Choroid plexus epithelial cell (primary cell): ENCODE data around the gene LCP2.

Experiments
- DNase-seq: peaks from one replicate; pipeline ENCODE4 v3.0.0-alpha.2; 2010; ENCODE audit warnings: low read depth
- H3K4me3 ChIP-seq: 2 replicates; pipeline ENCODE4 v1.5.1; 2011; ENCODE audit warnings: low read depth, mild to moderate bottlenecking, control low read depth, low read length, moderate library complexity
- CTCF ChIP-seq: conservative IDR thresholded peaks from 2 replicates; pipeline ENCODE4 v1.5.1; 2011; ENCODE audit warnings: low read depth, mild to moderate bottlenecking, control low read depth, inconsistent platforms, low read length, moderate library complexity

Gene LCP2

DNA sequence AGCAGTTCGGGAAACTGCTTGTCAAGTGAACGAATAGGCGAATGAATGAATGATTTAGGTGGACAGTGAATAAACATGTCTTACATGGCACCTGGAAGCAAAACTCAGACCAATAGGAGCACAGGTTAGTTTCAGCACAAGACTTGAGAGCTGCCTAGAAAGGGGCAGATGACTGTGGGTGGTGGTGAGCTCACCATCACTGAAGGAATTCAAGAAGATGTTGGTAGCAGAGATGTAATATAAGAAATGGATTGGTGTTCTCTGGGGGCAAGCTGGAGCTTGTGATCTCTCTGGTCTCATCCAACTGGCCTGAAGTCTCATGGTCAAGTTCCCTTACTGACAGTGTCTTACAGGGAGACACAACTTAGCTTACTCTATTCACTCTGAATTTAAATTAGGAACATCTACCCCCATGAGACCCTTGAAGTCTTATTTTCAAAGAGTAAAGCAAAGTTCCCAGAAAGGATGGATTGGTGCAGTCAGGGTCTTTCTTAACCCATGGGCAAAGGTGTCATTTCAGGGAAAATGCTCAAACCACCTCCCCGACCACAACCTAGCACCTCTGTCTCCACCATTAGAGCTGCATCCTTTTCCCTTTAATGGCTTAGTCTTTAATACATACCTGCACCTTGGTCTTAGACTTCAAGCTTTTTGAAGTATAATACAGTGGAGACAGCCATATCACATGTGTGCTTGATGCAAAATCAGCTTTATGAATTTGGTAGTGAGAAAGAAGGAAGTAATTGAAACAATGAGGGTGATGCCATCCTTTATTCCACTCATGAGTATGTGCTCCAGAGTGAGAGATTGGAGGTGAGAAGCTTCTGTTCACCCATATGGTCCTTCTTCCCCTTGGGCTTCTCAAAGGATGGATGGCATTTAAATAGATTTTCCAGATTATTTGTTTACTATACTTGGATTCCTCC, 5.1 kb downstream of the LCP2 start:
- H3K4me3 ChIP-seq, result no peak overlapping the region
- TF ChIP-seq CTCF, result no peak
- DNase-seq, result no peak

- TF ChIP-seq CTCF, result no peak
- DNase-seq, result no peak
- H3K4me3 ChIP-seq, result no peak overlapping the region
Measured at GRCh38 chr5:170290498-170290897, 7.1 kb downstream of the LCP2 start.

DNA sequence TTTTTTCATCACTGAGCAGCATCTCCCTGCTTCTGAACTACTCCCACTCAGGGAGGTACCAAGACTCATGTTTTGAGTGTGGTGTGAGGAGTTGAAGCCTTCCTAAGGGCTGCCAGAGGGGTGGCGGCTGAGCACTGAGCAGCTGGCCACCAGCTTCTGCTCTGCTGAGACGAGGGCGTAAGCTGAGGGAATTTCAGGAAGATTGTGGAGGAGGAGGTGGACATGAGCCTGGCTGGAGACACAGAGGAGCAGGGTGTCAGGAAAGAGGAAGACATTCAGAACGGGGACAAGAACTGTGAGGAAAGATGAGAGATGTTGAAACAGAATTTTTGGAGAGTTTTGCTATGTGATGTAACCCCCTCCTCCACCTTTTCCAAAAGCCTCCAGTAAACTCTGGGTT, 7.8 kb downstream of the LCP2 start:
- H3K4me3 ChIP-seq, result no peak overlapping the region
- no peak for DNase-seq
- TF ChIP-seq CTCF, result no peak

DNA sequence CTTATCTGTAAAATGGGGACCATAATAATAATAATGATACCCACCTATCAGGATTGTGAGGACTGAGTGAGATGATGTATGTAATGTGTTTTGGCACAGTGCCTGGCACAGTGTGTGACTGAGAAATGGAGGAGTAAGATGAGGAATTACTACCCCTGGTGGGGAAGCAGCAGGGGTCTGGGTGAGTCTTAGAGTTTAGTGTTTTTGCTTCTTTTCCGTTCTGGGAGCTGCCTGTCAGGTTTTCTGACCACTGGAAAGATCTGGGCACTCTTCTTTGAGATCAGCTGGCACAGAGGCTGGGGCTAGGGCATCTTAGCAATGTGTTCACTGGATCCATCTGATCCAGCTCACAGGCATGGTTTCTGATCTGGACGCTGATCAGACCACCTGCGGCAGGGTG, 8.5 kb downstream of the LCP2 start:
- no peak for TF ChIP-seq CTCF
- no peak for DNase-seq
- H3K4me3 ChIP-seq, result no peak overlapping the region

DNA sequence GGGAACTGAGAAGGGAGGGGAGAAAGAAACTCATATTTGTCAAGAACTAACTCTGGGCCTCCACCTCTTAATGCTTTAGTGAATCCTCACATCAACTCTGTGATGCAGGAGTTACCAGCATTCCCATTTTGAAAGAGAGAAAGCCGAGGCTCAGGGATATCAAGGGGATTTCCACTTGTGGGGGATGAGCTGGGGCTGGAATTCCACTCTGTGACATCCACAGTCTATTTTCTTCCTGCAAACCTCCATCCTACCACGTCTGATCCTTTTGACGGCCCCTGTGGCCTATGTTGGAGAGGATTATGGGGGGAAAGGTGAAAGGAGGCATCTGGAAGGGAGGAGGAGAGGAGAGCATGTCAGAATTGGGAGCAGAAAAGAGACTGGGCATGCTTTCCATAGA, 9.0 kb downstream of the LCP2 start:
- H3K4me3 ChIP-seq, result no peak overlapping the region
- no peak for TF ChIP-seq CTCF
- no peak for DNase-seq

DNA sequence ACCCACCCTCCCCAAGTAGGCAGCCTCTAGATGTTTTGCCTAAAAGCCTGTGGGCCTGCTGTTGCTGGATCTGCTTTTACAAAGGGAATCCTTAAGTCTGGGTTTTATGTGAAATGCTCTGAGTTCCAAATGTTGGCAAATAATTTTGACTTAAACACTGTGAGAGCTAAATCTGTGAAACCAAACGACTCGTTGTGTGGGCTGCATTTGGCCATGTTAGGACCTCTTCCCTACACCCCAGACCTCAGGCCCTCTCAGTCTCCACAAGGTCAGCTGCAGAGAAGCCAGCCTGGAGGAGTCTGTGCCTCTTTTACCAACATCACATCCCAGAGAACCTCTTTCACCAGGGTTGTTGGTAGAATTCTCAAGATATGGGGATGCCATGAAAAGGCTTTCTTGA, 9.4 kb downstream of the LCP2 start:
- no peak for TF ChIP-seq CTCF
- DNase-seq, result no peak
- no peak overlapping the region for H3K4me3 ChIP-seq

DNA sequence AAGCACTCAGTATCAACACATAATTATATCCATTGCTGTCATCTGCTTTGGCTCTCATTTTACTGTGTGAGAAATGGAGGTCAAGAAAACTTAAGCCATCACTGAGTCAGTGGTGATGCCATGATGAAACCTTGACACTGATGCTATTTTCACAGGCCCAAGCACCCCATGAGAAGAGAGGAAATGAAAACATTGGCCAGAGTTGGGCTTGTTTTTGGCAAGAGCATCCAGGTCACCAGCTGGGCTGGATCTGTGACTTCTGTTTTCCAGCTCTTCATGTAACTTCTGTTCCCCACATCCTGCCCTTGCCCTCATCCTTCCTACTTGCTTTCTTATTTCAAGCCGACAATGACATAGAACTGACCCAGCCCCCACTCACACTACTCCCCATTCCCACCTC, 10.0 kb downstream of the LCP2 start:
- TF ChIP-seq CTCF, result no peak
- DNase-seq, result peak; percentile 57
- H3K4me3 ChIP-seq, result no peak overlapping the region
